Stomach (tissue), 4 donors: Measurements from ENCODE around the gene TFF1.

Experiments used
- CTCF ChIP-seq, 7 experiments: fragments of 450-650 bp in 4 of 7; fragments of 200-600 bp in 3 of 7; sonication (generic) in 3 of 7; IDR thresholded peaks; one replicate each; pipeline ENCODE4 v1.5.1; 2016 to 2019; ENCODE audit warnings: antibody characterized with exemption in 7 of 7, control low read depth in 2 of 7, mild to moderate bottlenecking in 1 of 7
- POLR2AphosphoS5 ChIP-seq, 3 donors: sonication (generic); formaldehyde crosslinking; IDR thresholded peaks; one replicate each; pipeline ENCODE4 v1.6.1; 2016; ENCODE audit warnings: antibody characterized with exemption in 3 of 3

GRCh38 chr21:42343963-42344510 is 22.3 kb downstream of the TFF1 start:
- TF ChIP-seq CTCF (IDR thresholded peaks at IDR 0.05) (no peak), POLR2AphosphoS5 (IDR thresholded peaks at IDR 0.05) (no peak)
